NCI-H1417 treated with DMSO at 0.1 percent for 48 hours (cell line): ENCODE data around the gene REXO1.

ENCODE experiments used
- DNase-seq: peaks from one replicate; lab custom pipeline; 2025; lab: John Stamatoyannopoulos, UW

The REXO1 gene

DNA sequence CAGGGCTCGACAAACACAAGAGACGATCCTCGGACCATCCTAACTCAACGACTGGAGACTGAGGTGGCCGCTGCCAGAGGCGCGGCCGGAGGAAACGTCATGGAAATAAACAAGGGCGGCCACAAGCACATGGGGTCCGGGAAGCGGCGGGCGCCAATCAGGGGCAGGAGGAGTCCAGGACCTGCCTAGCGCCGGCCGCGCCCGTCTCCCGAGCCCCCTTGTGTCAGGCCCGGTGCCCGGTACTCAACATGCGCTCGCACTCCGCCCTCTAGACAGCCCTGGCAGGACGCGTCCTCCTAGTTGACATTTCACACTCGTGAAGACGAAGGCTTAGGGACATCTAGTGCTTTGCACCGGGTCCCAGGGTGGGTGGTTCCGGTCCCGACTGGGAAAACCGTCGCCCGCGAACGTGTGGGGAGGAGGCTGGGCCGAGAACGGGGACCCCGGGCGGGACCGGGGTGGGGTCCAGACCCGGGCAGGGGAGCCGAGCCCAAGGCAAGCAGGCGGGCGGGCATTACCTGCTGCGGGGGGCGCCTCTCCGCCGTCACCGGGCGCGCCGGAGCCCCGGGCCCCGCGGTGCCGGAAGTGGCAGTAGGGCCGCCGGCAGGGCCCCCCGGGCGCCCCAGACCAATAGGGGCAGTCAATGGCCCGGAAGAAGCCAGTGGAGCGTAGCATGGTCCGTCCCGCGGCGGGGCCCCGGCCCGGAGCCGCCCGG lies 442 bp downstream of the REXO1 start:
- DNase-seq: no peak

- DNase-seq: no peak
Observed at GRCh38 chr19:1847348-1847683, 967 bp downstream of the REXO1 start.

GRCh38 chr19:1846517-1847204 lies 1.6 kb downstream of the REXO1 start:
- no peak for DNase-seq

GRCh38 chr19:1845642-1846041 lies 2.6 kb downstream of the REXO1 start:
- no peak for DNase-seq

GRCh38 chr19:1845125-1845515 lies 3.2 kb downstream of the REXO1 start:
- no peak for DNase-seq

- DNase-seq: no peak
Observed at GRCh38 chr19:1844513-1845124, 3.7 kb downstream of the REXO1 start.

GRCh38 chr19:1843646-1844394 lies 4.5 kb downstream of the REXO1 start:
- DNase-seq: no peak

DNA sequence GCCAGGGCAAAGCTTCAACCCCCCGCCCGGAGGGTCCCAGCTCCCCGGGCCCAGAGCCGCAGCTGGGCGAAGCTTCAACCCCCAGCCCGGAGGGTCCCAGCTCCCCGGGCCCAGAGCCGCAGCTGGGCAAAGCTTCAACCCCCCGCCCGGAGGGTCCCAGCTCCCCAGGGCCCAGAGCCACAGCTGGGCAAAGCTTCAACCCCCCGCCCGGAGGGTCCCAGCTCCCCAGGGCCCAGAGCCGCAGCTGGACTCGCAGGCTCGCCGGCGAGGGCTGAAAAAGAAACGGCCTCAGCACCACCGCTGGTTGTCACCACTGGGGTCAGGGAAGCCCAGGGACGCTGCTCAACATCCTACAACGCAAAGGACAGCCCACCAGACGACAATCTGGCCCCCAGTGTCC lies 5.2 kb downstream of the REXO1 start:
- no peak for DNase-seq

DNA sequence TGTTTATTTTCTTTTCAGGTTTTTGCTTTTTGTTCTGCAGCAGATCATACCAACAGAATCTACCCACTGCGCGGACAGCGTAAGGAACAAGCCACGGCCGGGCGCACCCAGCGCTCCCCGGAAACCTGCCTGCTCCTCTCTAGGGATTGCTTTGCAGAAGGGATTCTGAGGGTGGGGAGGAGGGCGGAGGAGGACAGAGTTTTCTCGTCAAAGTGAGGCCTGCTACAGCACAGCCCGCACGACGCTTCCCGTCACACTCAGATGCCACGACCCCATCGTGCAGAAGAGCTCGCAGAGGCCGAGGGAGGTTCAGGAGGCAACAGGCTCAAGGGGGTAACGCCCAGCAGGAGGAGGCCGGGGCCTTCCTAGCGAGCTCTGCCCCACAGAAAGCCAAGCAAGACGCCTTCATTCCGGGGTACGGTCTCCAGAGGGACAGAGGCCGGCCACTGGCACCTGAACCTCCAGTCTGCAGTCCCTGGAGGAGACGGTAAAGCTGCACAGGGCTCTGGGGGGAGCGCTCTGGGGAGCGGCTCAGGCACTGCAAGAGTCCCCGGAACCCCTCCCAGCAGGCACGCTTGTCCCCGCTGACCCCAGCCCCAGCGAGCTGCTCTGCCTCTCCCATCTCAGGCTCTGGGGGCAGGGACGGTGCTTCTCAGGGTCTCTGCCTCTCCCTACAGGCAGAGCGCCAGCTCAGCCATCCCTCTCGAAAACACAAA lies 6.9 kb downstream of the REXO1 start:
- no peak for DNase-seq

GRCh38 chr19:1840541-1841115 lies 7.7 kb downstream of the REXO1 start:
- DNase-seq: no peak

DNA sequence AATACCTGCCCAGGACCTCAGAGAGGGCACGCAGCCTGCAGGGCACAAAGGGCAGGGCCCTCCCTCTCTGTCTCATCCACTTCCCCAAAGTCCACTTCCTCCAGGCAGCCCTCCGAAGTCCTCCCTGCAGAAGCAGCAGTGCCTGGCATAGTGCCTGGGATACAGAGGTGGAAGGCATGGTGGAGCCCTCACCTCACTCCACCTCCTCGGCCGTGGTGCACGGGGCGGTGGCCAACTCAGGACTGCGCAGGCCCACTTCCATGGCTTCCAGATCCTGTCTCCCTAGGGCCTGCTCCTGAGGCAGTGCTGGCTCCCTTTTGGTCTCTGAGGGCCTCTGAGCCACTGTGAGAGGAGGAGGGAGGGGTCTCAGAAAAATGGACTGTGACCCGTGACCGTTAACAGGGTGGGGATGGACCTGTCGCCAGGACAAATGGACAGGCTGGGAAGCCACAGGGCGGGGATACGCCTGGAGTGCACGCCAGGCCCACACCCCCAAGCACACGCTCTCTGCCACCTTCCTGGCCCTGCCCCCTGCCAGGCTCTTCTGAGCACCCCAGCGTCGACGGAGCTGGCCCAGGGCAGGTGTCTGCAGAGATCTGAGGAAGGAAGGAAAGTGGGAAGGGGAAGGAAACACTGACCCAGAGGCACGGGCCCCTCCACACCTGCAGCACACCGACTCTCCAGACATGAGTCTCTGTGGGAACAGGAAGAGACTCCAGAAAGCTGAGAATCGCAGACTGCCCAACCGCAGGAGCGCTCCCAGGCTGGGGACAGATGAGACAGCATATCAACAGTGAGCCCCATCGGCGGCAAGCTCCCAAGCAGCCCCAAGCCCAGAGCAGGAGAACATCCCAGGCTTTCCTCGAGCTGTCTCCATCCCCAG lies 8.4 kb downstream of the REXO1 start:
- DNase-seq: no peak

DNA sequence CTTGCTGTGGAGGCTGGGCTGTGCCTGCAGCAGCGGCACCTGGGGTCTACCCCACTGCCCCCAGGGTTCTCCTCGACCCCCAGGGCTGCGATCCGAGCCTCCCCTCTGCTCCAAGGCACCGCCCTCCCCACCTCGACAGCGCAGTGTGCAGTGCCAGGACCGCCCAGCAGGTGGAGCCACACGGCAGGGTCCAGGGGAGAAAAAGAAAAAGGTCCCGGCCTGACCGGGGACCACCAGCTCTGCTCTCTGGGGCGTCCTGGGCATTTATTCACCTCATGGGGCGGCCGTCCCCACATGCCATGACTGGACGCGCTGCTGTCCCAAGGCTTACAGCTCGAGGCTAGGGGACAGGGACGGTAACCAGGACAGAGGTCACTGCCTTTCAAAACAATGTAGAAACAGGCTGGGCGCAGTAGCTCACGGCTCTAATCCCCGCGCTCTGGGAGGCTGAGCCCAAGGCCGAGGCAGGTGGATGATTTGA lies 10.6 kb downstream of the REXO1 start:
- no peak for DNase-seq

- no peak for DNase-seq
Observed at GRCh38 chr19:1837222-1837565, 11.1 kb downstream of the REXO1 start.

DNA sequence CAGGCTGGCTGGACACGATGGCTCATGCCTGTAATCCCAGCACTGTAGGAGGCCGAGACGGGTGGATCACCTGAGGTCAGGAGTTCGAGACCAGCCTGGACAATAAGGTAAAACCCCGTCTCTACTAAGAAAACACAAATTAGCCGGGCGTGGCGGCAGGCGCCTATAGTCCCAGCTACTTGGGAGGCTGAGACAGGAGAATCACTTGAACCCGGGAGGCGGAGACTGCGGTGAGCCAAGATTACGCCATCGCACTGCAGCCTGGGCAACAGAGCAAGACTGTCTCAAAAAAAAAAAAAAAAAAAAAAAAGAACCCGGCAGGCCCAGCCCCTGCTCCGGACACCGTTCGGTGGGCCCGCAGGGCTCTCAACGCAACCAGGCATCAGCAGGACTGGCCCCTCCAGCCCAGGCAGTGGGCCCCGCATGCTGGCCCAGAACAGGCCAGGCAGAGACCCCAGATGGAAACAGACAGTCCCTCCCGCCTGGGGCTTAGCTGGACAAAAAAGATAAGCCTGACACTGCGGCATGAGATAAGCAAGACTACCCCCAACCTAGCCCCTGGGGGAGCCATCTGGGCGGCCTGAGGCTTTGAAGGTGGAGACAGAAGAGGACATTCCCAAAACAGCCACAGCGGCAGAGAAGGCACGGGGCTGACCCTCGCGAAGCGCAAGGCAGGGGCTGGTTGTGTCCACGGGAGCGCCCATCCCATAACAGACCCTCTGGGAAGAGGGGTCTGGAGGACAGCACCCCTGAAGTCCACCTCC lies 11.6 kb downstream of the REXO1 start:
- DNase-seq: no peak

- DNase-seq: no peak
Observed at GRCh38 chr19:1833540-1833939, 14.7 kb downstream of the REXO1 start.

- no peak for DNase-seq
Observed at GRCh38 chr19:1832046-1832663, 16.1 kb downstream of the REXO1 start.

GRCh38 chr19:1830978-1831377 lies 17.3 kb downstream of the REXO1 start:
- no peak for DNase-seq

- no peak for DNase-seq
Observed at GRCh38 chr19:1830568-1830967, 17.7 kb downstream of the REXO1 start.

DNA sequence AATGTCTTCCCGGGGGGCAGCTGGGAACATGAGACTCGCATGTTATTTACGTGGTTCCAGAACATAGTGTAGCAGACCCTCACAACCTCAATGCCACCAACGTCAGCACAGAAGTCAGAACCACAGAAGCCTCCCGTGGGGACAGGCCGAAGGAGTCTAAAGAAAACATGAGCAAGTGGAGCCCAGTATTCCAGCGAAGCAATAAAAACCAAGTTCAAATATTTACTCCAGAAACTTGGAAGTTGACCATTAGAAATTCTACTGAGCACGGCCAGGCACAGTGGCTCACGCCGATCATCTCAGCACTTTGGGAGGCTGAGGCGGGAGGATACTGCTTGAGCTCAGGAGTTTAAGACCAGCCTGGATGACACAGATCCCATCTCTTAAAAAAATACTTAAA lies 18.3 kb downstream of the REXO1 start:
- DNase-seq: no peak
